ENCODE data around the gene IGF2BP1. TPM values are rescaled to one million over a fixed set of nuclear protein-coding genes. Genes with fewer than 3 reads are reported as not detected.

The IGF2BP1 gene
- total and polyA plus RNA-seq, 2 of the 8 experiments (the other 6 are each of a cell fraction or from before 2014, with no cell fraction given): 41.6 to 513 TPM

GRCh38 chr17:48970865-48971687 is 26.1 kb upstream of the IGF2BP1 start:
- CTCF ChIA-PET (ENCODE audit: partially characterized antibody): interaction anchor here (0.9 to 5.7 kb wide), 11 partner anchors 10 to 87 kb away, joined by 3 to 33 read pairs (median 4); partner anchors contain the start of gene SNF8
- no peak for TF ChIP-seq CHD2 (IDR thresholded peaks at IDR 0.05; ENCODE audit: low read length)
- no peak for TF ChIP-seq MAX (IDR thresholded peaks at IDR 0.05)
- Histone ChIP-seq H2BK5ac (ENCODE audit: low read depth, low read length) (no peak overlapping the region), H3K9ac (replicated peaks in 1 of 4; ENCODE audit: extremely low read depth in 1 of 4, low read depth in 3 of 4, low read length in 3 of 4) (no peak overlapping the region), H3K18ac (ENCODE audit: extremely low read depth, low read length) (no peak overlapping the region), H3K56ac (replicated peaks; ENCODE audit: insufficient read length, low read depth, low read length) (no peak overlapping the region), H2AFZ (ENCODE audit: low read length) (no peak overlapping the region), H3K27ac (ENCODE audit: low read depth, low read length) (no peak overlapping the region), H3K23ac (ENCODE audit: insufficient read length) (no peak overlapping the region), H3K9me3 (ENCODE audit: insufficient read depth in 2 of 2, low read depth in 1 of 2, low read length in 1 of 2) (no peaks in the 10 kb centered on the region), H3K4me2 (ENCODE audit: insufficient read depth in 1 of 2, low read depth in 2 of 2, low read length in 2 of 2) (no peak overlapping the region), H4K8ac (ENCODE audit: extremely low read depth, insufficient read depth, low read length) (no peak overlapping the region), H3K79me1 (ENCODE audit: low read depth, low read length) (no peaks in the 10 kb centered on the region), H3K4me3 (ENCODE audit: extremely low read depth in 1 of 4, insufficient read depth in 2 of 4, low read depth in 3 of 4, low read length in 4 of 4) (no peak overlapping the region), H2BK12ac (ENCODE audit: low read depth, low read length) (no peak overlapping the region; the same call in 1 of the 2 replicates), H2BK20ac (ENCODE audit: low read length) (0 out of 2 replicates have a peak overlapping the region, but pooled peaks have one; percentile 2), H3K27me3 (replicated peaks in 1 of 4; ENCODE audit: control insufficient read depth in 3 of 4, extremely low read depth in 1 of 4, insufficient read depth in 3 of 4, low read length in 3 of 4) (peaks cover 0 to 2% (median 0%) of the 10 kb centered on the region in 4 experiments; a peak in 1 of 7 replicates), H3K79me2 (ENCODE audit: control insufficient read depth in 1 of 2, insufficient read depth in 2 of 2, low read length in 2 of 2) (no peaks in the 10 kb centered on the region), H4K20me1 (replicated peaks in 1 of 2; ENCODE audit: control insufficient read depth in 1 of 2, insufficient read depth in 2 of 2, low read length in 2 of 2) (no peaks in the 10 kb centered on the region), H2BK120ac (replicated peaks; ENCODE audit: low read depth, low read length) (no peak overlapping the region), H3K36me3 (ENCODE audit: control insufficient read depth in 2 of 4, insufficient read depth in 4 of 4, low read length in 3 of 4) (no peaks in the 10 kb centered on the region), H2AK5ac (ENCODE audit: low read depth, low read length) (no peak overlapping the region), H4K5ac (ENCODE audit: insufficient read length, low read depth, low read length) (no peak overlapping the region), H2BK15ac (ENCODE audit: low read length) (no peak overlapping the region), H4K91ac (replicated peaks; ENCODE audit: insufficient read length, low read length) (no peak overlapping the region), H3K14ac (ENCODE audit: insufficient read length) (no peak overlapping the region), H3K23me2 (ENCODE audit: low read depth, low read length) (no peaks in the 10 kb centered on the region), H3K4me1 (replicated peaks in 1 of 4; ENCODE audit: control insufficient read depth in 3 of 4, insufficient read depth in 4 of 4, low read length in 3 of 4) (peaks cover 2 to 12% (median 8%) of the 10 kb centered on the region in 4 experiments), H3K4ac (replicated peaks; ENCODE audit: insufficient read length, low read depth, low read length) (no peak overlapping the region)
- no peak for DNase-seq (ENCODE audit: low read depth in 1 of 2, low spot score in 2 of 2)
- FAIRE-seq: no peak
- WGBS, 2 experiments (ENCODE audit: extremely low coverage in 1 of 2, insufficient coverage in 1 of 2, insufficient read length in 1 of 2, insufficient replicate concordance in 2 of 2, low coverage in 1 of 2, low lambda C conversion rate in 2 of 2, missing lambda C conversion rate in 1 of 2): 86% methylated on average over 12 of the region's 12 CpGs; no CpG with 5 or more reads in 1 of the 2 experiments
- POLR2A ChIA-PET (ENCODE audit: partially characterized antibody): interaction anchor here (0.8 to 5.5 kb wide), 11 partner anchors 10 to 65 kb away, joined by 3 to 38 read pairs (median 4); partner anchors contain the start of gene SNF8
